ENCODE data around the gene TRIM34. TPM values are rescaled to one million over a fixed set of nuclear protein-coding genes. Genes with fewer than 3 reads are reported as not detected.
A peak's percentile ranks its signal among the peaks of the same experiment; 100 is the strongest.
"Not testable (repeated sequence)": the region's sequence is repeated elsewhere in the genome, so short reads cannot be mapped to it uniquely, and the experiment has no call there.

The TRIM34 gene
- total and polyA plus RNA-seq, 7 donors = 0.48 to 1.3 (median 0.79) TPM

DNA sequence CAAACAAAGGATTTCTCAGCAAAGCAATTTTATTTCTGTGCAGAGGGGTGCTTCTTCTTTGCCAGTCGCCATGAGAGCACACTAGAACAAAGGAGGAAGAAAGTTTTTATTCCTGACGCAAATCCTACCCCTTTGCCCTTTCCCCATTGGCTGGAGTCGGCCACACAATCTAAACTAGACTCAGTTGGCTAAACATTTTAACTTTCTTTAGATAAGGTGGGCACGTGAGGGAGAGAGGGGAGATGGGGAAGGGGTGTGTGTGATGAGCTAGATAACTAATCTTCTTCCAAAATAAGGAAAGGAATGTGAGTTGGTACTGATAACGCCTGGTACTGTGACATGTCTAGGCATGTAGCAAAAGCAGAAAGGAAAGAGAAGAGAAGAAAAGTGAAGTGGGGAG is 65.4 kb downstream of the TRIM34 start:
- Histone ChIP-seq H3K36me3 (ENCODE audit: insufficient read depth in 1 of 2, low read depth in 1 of 2) (no peaks in the 10 kb centered on the region), H3K4me1 (no peaks in the 10 kb centered on the region), H3K9me3 (no peaks in the 10 kb centered on the region), H3K27me3 (ENCODE audit: insufficient read depth in 3 of 3, low read length in 2 of 3) (no peaks in the 10 kb centered on the region), H3K4me3 (peak overlapping the region; percentile 62), H3K27ac (peak overlapping the region; percentile 68)
- DNase-seq (no peak), ATAC-seq (no peak)
- intact Hi-C loops (cut with DNase I) = loop anchor here in 1 of 2 donors (5.0 kb wide), 1 partner anchor 63 kb away; the partner anchor contains the start of gene TRIM34
- WGBS, 3 donors = 10 to 24% (median 12%) methylated on average over 5 of the region's 5 CpGs
- TF ChIP-seq, protein P1, sequence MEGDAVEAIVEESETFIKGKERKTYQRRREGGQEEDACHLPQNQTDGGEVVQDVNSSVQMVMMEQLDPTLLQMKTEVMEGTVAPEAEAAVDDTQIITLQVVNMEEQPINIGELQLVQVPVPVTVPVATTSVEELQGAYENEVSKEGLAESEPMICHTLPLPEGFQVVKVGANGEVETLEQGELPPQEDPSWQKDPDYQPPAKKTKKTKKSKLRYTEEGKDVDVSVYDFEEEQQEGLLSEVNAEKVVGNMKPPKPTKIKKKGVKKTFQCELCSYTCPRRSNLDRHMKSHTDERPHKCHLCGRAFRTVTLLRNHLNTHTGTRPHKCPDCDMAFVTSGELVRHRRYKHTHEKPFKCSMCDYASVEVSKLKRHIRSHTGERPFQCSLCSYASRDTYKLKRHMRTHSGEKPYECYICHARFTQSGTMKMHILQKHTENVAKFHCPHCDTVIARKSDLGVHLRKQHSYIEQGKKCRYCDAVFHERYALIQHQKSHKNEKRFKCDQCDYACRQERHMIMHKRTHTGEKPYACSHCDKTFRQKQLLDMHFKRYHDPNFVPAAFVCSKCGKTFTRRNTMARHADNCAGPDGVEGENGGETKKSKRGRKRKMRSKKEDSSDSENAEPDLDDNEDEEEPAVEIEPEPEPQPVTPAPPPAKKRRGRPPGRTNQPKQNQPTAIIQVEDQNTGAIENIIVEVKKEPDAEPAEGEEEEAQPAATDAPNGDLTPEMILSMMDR (IDR thresholded peaks at IDR 0.05) = no peak

DNA sequence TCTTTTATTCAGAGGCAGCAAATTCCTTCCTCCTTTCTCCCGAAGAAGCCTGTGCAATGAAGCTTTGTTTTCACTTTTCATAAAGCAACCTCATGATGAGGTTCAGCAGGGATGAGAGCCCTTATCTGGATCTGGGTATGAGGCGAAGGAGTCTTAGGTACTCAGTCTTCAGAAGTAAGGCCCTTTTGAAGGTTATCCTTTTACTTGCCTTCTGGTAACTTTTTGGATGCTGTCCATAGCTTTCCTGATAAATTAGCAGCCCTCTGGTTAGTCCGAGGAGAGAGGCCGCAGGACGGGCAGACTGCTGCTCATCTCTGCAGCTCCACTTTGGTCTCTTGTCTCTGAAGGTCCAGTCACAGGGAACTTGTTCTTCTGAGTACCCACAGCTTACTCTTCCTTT is 65.9 kb downstream of the TRIM34 start:
- Histone ChIP-seq H3K4me3 (peak overlapping the region; percentile 62), H3K27ac (peak overlapping the region; percentile 68), H3K9me3 (no peaks in the 10 kb centered on the region), H3K4me1 (no peaks in the 10 kb centered on the region), H3K27me3 (ENCODE audit: insufficient read depth in 3 of 3, low read length in 2 of 3) (no peaks in the 10 kb centered on the region), H3K36me3 (ENCODE audit: insufficient read depth in 1 of 2, low read depth in 1 of 2) (no peaks in the 10 kb centered on the region)
- ATAC-seq (peak in 1 of 4 donors; percentile 22), DNase-seq (no peak)
- WGBS, 3 donors = 11 to 42% (median 17%) methylated on average over 5 of the region's 5 CpGs
- TF ChIP-seq, protein P1 (IDR thresholded peaks at IDR 0.05) = no peak
- intact Hi-C loops (cut with DNase I) = loop anchor here in 1 of 2 donors (5.0 kb wide), 1 partner anchor 63 kb away; the partner anchor contains the start of gene TRIM34

DNA sequence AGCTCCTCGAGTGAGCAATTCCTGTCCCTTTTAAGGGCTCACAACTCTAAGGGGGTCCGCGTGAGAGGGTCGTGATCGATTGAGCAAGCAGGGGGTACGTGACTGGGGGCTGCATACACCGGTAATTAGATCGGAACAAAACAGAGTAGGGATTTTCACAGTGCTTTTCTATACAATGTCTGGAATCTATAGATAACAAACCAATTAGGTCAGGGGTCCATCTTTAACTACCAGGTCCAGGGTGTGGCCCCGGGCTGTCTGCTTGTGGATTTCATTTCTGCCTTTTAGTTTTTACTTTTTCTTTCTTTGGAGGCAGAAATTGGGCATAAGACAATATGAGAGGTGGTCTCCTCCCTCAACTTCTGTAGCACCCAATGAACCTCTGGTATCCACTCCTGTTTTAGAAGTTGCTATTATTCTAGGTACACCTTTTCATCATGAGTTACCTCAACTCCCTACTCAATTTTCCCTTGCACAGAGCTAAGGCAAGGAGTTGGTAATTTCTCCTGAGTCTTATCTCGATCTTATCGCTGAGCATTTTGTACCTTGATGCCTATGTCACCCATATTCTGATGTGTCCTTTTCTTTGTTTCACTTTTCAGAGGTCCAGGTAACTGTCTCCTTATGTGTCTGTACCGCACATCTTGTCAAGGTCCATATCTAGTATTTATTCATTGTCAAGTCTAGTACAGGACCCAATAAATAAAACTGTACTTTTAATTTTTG is 66.6 kb downstream of the TRIM34 start:
- H3K36me3 ChIP-seq (ENCODE audit: insufficient read depth in 1 of 2, low read depth in 1 of 2); ATAC-seq; H3K4me1 ChIP-seq; H3K9me3 ChIP-seq; DNase-seq; H3K27me3 ChIP-seq (ENCODE audit: insufficient read depth in 3 of 3, low read length in 2 of 3): not testable (repeated sequence)
- Histone ChIP-seq H3K27ac (peak overlapping the region; percentile 68), H3K4me3 (peak overlapping the region; percentile 62)
- intact Hi-C loops (cut with DNase I) = loop anchor here in 1 of 2 donors (5.0 kb wide), 1 partner anchor 64 kb away; the partner anchor contains the start of gene TRIM34
- WGBS, 3 donors = 44 to 74% (median 51%) methylated on average over 12 of the region's 12 CpGs

DNA sequence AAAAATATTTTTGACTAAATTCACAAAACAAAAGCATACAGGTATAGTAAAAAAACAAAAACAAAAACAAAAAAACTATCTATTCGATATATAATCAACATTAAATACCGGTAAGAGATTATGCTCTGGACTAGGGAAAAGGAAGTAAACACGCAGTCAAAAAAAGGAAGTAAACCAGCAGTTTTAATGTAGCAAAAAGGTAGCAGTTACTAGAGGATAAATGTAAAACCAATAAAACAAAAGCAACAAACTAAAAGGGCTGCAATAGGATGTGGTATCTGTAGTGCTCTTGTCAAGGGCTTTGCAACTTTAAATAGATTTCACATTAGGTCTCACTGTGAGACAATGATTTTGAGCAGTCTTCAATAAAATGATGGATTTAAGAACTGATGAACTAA is 67.2 kb downstream of the TRIM34 start:
- no peak for DNase-seq
- no peaks in the 10 kb centered on the region for H3K9me3 ChIP-seq
- H3K4me1 ChIP-seq = no peaks in the 10 kb centered on the region
- TF ChIP-seq, protein P1 (IDR thresholded peaks at IDR 0.05) = no peak
- H3K27me3 ChIP-seq (ENCODE audit: insufficient read depth in 3 of 3, low read length in 2 of 3) = no peaks in the 10 kb centered on the region
- H3K36me3 ChIP-seq (ENCODE audit: insufficient read depth in 1 of 2, low read depth in 1 of 2) = no peaks in the 10 kb centered on the region
- intact Hi-C loops (cut with DNase I) = loop anchor here in 1 of 2 donors (5.0 kb wide), 1 partner anchor 65 kb away; the partner anchor contains the start of gene TRIM34
- no peak overlapping the region for H3K27ac ChIP-seq
- ATAC-seq = no peak
- WGBS, 3 donors = 58 to 66% (median 61%) methylated on average over 3 of the region's 3 CpGs
- peak overlapping the region; percentile 62 for H3K4me3 ChIP-seq

Other genes starting within 250 kb of the TRIM34 start
- not detected for gene OR51M1, start 241.2 kb upstream of the TRIM34 start, total RNA-seq
- not detected for gene OR51M1, start 241.2 kb upstream of the TRIM34 start, polyA plus RNA-seq
- gene OR51Q1, start 202.9 kb upstream of the TRIM34 start, total RNA-seq = not detected
- not detected for gene OR51Q1, start 202.9 kb upstream of the TRIM34 start, polyA plus RNA-seq
- not detected for gene OR51I1, start 183.5 kb upstream of the TRIM34 start, total RNA-seq
- not detected for gene OR51I1, start 183.5 kb upstream of the TRIM34 start, polyA plus RNA-seq
- not detected for gene OR51I2, start 175.7 kb upstream of the TRIM34 start, total RNA-seq
- gene OR51I2, start 175.7 kb upstream of the TRIM34 start, polyA plus RNA-seq = not detected
- gene OR52D1, start 136.3 kb upstream of the TRIM34 start, total RNA-seq = not detected
- not detected for gene OR52D1, start 136.3 kb upstream of the TRIM34 start, polyA plus RNA-seq
- gene UBQLN3, start 115.0 kb upstream of the TRIM34 start, total RNA-seq = not detected
- gene UBQLN3, start 115.0 kb upstream of the TRIM34 start, polyA plus RNA-seq = not detected
- not detected for gene UBQLNL, start 108.3 kb upstream of the TRIM34 start, total RNA-seq
- gene UBQLNL, start 108.3 kb upstream of the TRIM34 start, polyA plus RNA-seq = under 1 TPM in 2 of 3 donors, not detected in 1; 0.01 to 0.04 TPM
- not detected for gene OR52H1, start 76.5 kb upstream of the TRIM34 start, total RNA-seq
- gene OR52H1, start 76.5 kb upstream of the TRIM34 start, polyA plus RNA-seq = not detected
- not detected for gene OR52B6, start 44.1 kb upstream of the TRIM34 start, total RNA-seq
- gene OR52B6, start 44.1 kb upstream of the TRIM34 start, polyA plus RNA-seq = not detected
- gene TRIM6, start 28.4 kb upstream of the TRIM34 start, total RNA-seq = under 1 TPM in 3 of 4 donors, not detected in 1; 0.44 to 0.78 (median 0.77) TPM
- under 1 TPM; 0.26 to 0.36 (median 0.28) TPM for gene TRIM6, start 28.4 kb upstream of the TRIM34 start, polyA plus RNA-seq
- gene TRIM5, start 60.1 kb downstream of the TRIM34 start, total RNA-seq = 1 to 10 TPM; 1.1 to 6.3 (median 3.0) TPM
- gene TRIM5, start 60.1 kb downstream of the TRIM34 start, polyA plus RNA-seq = 1 to 10 TPM in 2 of 3 donors, under 1 TPM in 1; 0.98 to 2.6 (median 1.6) TPM
- 10 to 100 TPM in 1 of 4 donors, 1 to 10 TPM in 3; 6.2 to 12.4 (median 7.9) TPM for gene TRIM22, start 64.8 kb downstream of the TRIM34 start, total RNA-seq
- 1 to 10 TPM; 5.1 to 5.6 (median 5.5) TPM for gene TRIM22, start 64.8 kb downstream of the TRIM34 start, polyA plus RNA-seq
- gene OR56B1, start 111.4 kb downstream of the TRIM34 start, total RNA-seq = not detected
- not detected for gene OR56B1, start 111.4 kb downstream of the TRIM34 start, polyA plus RNA-seq
- gene OR52N4, start 129.2 kb downstream of the TRIM34 start, total RNA-seq = not detected
- gene OR52N4, start 129.2 kb downstream of the TRIM34 start, polyA plus RNA-seq = not detected
- not detected for gene OR52N5, start 158.4 kb downstream of the TRIM34 start, total RNA-seq
- gene OR52N5, start 158.4 kb downstream of the TRIM34 start, polyA plus RNA-seq = not detected
- not detected for gene OR52N1, start 166.3 kb downstream of the TRIM34 start, total RNA-seq
- gene OR52N1, start 166.3 kb downstream of the TRIM34 start, polyA plus RNA-seq = not detected
- not detected for gene OR52N2, start 183.9 kb downstream of the TRIM34 start, total RNA-seq
- gene OR52N2, start 183.9 kb downstream of the TRIM34 start, polyA plus RNA-seq = not detected
- not detected for gene OR52E6, start 216.9 kb downstream of the TRIM34 start, total RNA-seq
- gene OR52E6, start 216.9 kb downstream of the TRIM34 start, polyA plus RNA-seq = not detected
- not detected for gene OR52E8, start 232.7 kb downstream of the TRIM34 start, total RNA-seq
- gene OR52E8, start 232.7 kb downstream of the TRIM34 start, polyA plus RNA-seq = not detected